ENCODE measurements around the gene PTPRK.

GRCh38 chr6:128095362-128095761 lies 425.0 kb downstream of the PTPRK start:
- no peak for TF ChIP-seq CTCF (IDR thresholded peaks at IDR 0.05; ENCODE audit: low read depth, low read length)
- TF ChIP-seq EZH2phosphoT487 (IDR thresholded peaks at IDR 0.05; ENCODE audit: low read depth), result no peak

All from OCI-LY3 (cell line).